Bronchial smooth muscle cell (primary cell): ENCODE results near the gene RAPGEFL1. TPM values are rescaled to one million over a fixed set of nuclear protein-coding genes. Genes with fewer than 3 reads are reported as not detected.

Experiments used
- total RNA-seq: library from RNA; depleted of rRNA; stranded (reverse); fragments of >200 nt; gene quantifications from 2 replicates; pipeline ENCODE4 v1.2.1, GENCODE V29; 2014

The RAPGEFL1 gene
- total RNA-seq = 0.52 and 1.6 TPM in 2 replicates

GRCh38 chr17:40177275-40177874 is at the start of gene RAPGEFL1:
RAPGEFL1 (plus strand) TSS chr17:40177470; CDS start chr17:40177862, 392 bp downstream.

DNA sequence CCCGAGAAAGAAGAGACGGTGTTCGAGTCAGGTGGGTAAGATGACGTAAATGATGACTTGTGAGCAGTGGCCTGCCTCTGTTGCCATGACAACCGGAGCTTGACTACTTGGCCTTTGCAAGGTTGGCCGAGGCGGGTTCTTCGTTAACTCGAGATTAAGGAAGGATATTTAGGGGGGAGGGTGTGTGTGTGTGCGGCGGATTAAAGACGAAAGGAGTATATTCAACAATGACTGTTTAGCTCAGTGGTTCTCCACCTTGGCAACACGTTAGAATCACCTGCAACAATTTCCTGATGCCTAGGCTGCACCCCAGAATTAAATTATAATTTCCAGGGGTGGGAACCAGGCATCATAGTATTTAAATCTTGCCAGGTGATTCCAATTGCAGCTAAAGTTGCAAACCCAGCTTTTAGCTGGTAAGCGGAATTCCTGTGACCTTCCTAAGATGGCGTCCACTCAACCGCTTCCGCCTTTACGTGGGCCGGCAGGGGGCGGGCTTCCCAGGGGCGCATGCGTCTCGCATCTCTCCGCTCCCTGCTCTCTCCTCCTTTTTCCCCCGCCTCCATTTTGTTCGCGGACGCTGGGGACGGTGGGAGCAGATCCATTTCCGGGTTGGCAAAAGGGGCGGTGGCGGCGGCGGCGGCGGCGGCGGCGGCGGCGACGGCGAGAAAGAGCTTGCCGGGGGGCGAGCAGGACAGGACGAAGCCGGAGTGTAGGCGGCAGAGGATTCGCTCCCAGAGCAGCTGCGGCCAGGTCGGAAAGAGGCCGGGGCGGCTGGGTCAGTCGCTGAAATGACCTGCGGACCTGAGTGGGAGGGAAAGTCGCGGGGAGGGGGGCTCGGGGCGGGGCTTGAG is 41.7 kb downstream of the RAPGEFL1 start, which contains the start of gene WIPF2:
Gene WIPF2, plus strand, starts transcription at position 565 of the 854 bp plus-strand sequence. CDS start 37,156 bp downstream, outside the sequence.

Other genes with a start within 250 kb of the RAPGEFL1 start
- gene ORMDL3, start 249.9 kb upstream of the RAPGEFL1 start, total RNA-seq = 58.2 and 69.5 TPM in 2 replicates
- gene LRRC3C, start 249.7 kb upstream of the RAPGEFL1 start, total RNA-seq = not detected in 2 replicates
- gene GSDMA, start 214.5 kb upstream of the RAPGEFL1 start, total RNA-seq = not detected in 2 replicates
- 56.8 and 63.4 TPM in 2 replicates for gene PSMD3, start 196.7 kb upstream of the RAPGEFL1 start, total RNA-seq
- gene CSF3, start 162.0 kb upstream of the RAPGEFL1 start, total RNA-seq = 0.16 TPM in 1 of 2 replicates, not detected in the other
- 23.8 and 27.2 TPM in 2 replicates for gene MED24, start 123.1 kb upstream of the RAPGEFL1 start, total RNA-seq
- 25.5 and 51.2 TPM in 2 replicates for gene THRA, start 114.5 kb upstream of the RAPGEFL1 start, total RNA-seq
- gene NR1D1, start 76.9 kb upstream of the RAPGEFL1 start, total RNA-seq = 1.9 and 2.2 TPM in 2 replicates
- gene MSL1, start 55.5 kb upstream of the RAPGEFL1 start, total RNA-seq = 32.2 and 32.6 TPM in 2 replicates
- gene CASC3, start 36.9 kb upstream of the RAPGEFL1 start, total RNA-seq = 21.2 and 25.5 TPM in 2 replicates
- gene WIPF2, start 41.8 kb downstream of the RAPGEFL1 start, total RNA-seq = 2.6 and 5.0 TPM in 2 replicates
- gene CDC6, start 110.4 kb downstream of the RAPGEFL1 start, total RNA-seq = 0.94 and 1.7 TPM in 2 replicates
- 3.9 and 6.9 TPM in 2 replicates for gene RARA, start 131.7 kb downstream of the RAPGEFL1 start, total RNA-seq
- 2.4 and 3.0 TPM in 2 replicates for gene GJD3, start 187.3 kb downstream of the RAPGEFL1 start, total RNA-seq
- gene TOP2A, start 240.4 kb downstream of the RAPGEFL1 start, total RNA-seq = 1.7 and 14.8 TPM in 2 replicates